Rectal smooth muscle tissue (tissue), 1 donor: ENCODE data around the gene NT5DC2.

Source experiments
- H3K27ac ChIP-seq: one replicate; pipeline ENCODE4 v1.7.0; 2013; ENCODE audit warnings: low read depth, low read length, inconsistent platforms
- H3K27me3 ChIP-seq: one replicate; pipeline ENCODE4 v1.7.0; 2013; ENCODE audit warnings: low read length; ENCODE audit not compliant: control insufficient read depth, insufficient read depth
- H3K36me3 ChIP-seq: one replicate; pipeline ENCODE4 v1.7.0; 2013; ENCODE audit warnings: low read length; ENCODE audit not compliant: control insufficient read depth, insufficient read depth
- H3K4me1 ChIP-seq: one replicate; pipeline ENCODE4 v1.7.0; 2013; ENCODE audit warnings: low read length; ENCODE audit not compliant: control insufficient read depth, insufficient read depth
- H3K4me3 ChIP-seq: one replicate; pipeline ENCODE4 v1.7.0; 2013; ENCODE audit warnings: low read length
- H3K9ac ChIP-seq: one replicate; pipeline ENCODE4 v1.7.0; 2013; ENCODE audit warnings: low read length

The NT5DC2 gene

DNA sequence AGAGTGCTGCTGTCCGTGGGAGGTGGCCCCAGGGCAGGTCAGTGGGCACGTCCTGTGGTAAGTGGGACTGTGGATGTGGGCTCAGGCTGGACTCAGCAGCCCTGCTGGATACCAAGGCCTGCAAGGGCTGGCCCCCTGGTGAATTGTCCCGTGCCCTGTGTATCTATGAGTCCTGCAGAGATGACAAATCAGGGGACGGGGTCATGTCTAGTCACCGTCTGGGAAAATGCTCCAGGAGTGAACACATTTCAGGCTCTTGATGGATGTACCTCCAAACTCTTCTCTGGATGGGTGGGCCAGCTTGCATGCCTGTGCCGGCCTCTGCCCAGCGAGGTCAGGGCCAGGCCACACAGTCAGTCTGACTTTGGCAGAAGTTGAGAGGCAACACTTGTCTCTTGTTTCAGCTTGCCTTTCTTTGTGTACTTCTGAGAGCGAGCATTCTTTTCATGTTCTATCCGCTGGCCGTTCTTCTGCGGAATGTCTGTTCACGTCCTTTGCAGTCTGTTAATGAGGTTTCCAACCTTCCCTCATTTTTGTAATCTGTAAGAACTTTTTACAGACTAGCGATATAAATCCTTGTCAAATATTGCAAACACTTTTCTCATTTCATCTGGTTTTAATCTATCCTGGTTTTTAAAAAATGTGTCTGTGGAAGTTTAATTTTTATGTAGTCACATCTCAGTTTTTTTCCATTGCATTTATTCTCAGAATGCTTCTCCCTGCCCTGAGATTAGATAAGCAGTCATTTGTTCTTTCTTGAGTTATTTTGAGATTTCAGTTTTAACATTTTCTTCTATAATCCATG lies 49.9 kb downstream of the NT5DC2 start:
- Histone ChIP-seq H3K27me3 (no peaks in the 10 kb centered on the region), H3K4me3 (no peak overlapping the region), H3K27ac (peak overlapping the region; percentile 69), H3K4me1 (peaks cover 6% of the 10 kb centered on the region), H3K9ac (no peak overlapping the region), H3K36me3 (peaks cover 45% of the 10 kb centered on the region)

DNA sequence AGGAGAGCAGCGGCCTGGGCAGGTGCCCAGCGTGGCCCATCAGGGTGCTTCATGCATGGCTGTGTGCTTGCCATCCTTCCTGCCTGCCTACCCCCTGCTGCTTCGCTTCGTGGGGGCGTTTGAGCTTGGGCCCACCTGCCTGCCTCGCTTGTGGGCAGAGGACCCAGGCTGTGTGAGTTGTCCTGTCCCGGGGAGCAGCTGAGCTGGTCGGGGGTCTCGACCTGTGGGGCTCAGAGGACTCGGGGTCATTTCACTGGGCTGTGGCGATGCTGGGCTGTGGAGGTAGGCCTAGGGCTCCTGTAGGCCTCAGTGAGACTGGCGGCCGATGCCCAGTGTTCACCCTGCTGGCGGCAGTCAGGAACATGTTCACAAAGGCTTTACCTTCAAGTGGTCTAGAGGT lies 50.6 kb downstream of the NT5DC2 start:
- peak overlapping the region; percentile 69 for H3K27ac ChIP-seq
- no peak overlapping the region for H3K4me3 ChIP-seq
- peaks cover 6% of the 10 kb centered on the region for H3K4me1 ChIP-seq
- no peaks in the 10 kb centered on the region for H3K27me3 ChIP-seq
- H3K36me3 ChIP-seq = peaks cover 50% of the 10 kb centered on the region
- no peak overlapping the region for H3K9ac ChIP-seq

DNA sequence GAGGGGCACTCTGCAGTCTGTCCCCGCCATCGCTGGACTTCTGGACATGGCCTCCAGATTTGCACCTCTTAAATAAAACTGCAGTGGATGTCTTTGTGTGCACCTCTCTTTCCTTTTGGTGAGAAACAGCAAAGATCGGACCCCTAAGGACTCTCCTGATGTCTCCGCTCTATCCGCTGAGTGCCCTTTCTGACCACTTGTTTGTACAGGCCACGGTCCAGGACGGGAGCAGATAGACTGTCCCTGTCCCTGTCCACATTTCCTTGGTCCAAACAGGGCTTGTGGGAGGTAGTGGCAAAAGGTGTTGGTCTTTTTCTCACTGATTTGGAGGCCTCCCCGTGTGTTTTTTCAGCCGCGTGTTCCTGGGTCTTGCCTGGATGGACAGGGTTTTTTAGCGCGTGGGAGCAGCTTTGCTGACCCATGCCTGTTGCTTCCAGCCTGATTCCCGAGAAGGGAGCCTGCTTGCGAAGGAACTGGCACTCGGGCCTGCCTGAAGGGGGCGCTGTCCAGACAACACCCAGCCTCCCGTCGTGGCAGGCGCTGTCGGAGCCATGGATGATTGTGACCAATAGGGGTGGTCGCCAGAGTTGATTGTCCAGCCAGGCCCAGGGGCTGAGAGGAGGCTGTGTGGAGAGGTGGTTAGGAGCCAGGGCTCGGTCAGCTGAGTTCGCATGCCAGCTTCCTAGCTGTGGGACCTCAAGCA lies 51.7 kb downstream of the NT5DC2 start:
- Histone ChIP-seq H3K4me1 (peaks cover 6% of the 10 kb centered on the region), H3K9ac (no peak overlapping the region), H3K27ac (no peak overlapping the region), H3K27me3 (no peaks in the 10 kb centered on the region), H3K4me3 (no peak overlapping the region), H3K36me3 (peaks cover 50% of the 10 kb centered on the region)

DNA sequence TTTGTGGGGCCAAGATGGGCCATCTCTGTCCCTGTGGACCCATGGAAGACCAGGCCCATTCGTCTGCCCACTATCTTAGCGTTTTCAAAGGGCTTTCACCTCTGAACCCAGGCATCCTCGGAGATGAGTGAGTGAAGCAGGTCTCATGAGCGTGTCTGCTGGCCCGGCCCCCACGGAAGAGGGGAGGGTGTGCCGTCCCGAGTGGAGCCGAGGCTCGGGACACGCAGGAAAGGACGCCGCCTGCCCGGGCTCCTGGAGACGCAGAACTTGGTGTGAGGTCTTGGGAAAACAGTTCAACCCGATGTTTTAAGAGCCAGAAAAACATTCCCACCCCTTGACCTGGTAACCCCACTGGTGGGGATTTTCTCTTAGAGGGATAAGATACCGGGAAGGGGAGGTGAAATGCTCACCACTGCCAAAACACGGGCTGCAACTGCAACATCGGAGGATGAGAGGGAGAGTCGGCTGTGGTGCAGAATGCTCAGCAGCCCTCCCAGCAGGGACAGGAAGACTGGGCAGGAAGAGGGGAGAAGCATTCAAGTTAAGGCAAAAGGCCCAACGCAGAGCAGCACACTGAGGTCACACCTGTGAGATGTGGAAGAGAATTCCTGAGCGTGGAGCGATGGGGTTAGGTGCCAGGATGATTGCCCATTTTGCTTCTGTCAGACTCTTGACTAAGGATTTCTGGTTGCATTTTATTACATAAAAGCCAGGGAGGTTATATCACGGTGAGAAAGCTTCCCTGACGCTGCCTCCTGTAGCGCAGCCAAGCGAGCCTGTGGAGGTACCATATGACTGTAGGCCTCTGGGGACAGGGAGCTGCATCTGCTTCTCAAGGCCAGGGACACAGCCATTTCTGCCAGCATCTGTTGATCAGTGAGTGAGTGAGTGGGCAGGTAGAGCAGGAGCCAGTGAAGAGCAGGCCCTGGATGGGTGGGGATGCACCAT lies 52.6 kb downstream of the NT5DC2 start:
- Histone ChIP-seq H3K4me3 (no peak overlapping the region), H3K27ac (no peak overlapping the region), H3K4me1 (peaks cover 6% of the 10 kb centered on the region), H3K27me3 (no peaks in the 10 kb centered on the region), H3K36me3 (peaks cover 49% of the 10 kb centered on the region), H3K9ac (no peak overlapping the region)

DNA sequence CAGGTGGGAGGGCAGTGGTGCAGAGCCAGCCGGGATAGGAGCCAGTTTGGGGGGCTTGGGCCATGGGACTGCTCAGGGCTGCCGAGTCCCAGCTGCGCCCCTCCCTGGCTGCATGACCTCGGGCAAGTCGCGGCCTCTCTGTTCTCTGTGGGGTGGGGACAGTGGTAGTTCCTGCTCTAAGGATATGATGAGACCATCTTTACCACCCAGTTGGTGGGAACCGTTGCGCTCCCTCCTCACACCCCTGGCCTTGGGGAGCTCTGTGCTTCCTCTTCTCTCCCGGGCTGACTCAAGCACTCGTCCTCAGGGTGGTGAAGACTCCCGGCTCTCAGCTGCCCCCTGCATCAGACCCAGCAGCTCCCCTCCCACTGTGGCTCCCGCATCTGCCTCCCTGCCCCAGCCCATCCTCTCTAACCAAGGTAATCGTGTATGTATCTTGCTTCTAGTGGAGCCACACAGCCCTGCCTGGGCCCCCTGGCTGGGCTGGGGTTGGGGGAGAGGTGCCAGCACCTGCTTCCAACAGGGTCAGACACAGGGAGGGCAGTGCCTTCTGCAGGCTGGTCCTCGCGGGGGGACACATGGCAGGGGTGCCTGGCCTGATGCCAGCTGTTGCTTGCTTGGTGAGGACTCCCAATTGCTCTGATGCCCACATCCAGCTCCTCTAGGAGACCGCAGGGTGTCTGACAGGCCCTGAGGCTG lies 53.6 kb downstream of the NT5DC2 start:
- Histone ChIP-seq H3K36me3 (peaks cover 53% of the 10 kb centered on the region), H3K27ac (no peak overlapping the region), H3K4me3 (no peak overlapping the region), H3K27me3 (no peaks in the 10 kb centered on the region), H3K9ac (no peak overlapping the region), H3K4me1 (peaks cover 6% of the 10 kb centered on the region)

DNA sequence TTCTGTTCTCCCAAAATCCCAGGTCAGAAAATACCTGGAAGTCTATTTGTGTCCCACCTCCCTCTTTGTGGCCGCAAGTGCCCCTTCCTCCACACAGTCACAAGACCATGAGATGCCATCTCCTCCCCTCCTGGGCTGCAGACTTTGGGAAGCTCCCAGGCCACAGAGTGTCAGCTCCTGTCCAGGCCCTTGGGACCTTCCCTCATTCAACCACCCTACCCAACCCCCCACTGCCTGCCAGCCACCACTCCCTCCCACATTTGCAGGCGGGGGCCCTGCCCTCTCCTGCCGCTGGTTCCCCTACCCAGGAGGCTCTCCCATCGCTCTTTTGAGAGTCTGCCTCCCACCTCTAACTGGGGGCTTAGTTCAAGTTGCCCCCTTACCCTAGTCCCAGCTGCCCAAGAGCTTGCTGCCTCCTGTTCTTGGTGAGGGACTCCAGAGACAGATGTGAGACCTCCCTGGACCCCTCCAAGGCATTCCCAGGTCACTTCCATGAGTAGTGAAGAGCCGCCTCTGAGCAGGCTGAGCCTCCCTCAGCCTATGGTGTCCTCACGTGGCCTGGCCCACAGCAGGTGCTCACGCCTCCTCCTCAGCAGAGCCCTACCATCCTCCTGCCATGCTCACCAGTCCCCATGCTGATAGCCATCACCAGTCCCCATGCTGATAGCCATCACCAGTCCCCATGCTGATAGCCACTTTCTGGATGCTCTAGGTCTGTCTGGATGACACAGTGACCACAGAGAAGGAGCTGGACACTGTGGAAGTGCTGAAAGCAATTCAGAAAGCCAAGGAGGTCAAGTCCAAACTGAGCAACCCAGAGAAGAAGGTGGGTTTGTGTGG lies 54.4 kb downstream of the NT5DC2 start:
- Histone ChIP-seq H3K36me3 (peaks cover 53% of the 10 kb centered on the region), H3K27ac (no peak overlapping the region)

DNA sequence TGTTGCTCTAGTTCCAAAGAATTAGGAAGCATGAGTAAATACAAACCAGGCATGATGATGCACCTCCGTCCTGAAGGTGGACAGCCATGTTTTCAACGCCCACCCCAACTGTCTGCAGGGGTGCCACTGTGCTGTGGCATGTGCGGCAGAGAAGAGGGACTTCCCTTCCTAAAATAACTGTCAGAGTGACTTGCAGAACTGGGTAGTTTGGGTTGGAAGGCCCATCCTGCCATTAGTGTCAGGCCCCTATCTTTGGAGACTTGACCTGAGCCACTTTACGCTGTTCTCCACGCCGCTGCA lies 55.9 kb downstream of the NT5DC2 start:
- no peak overlapping the region for H3K4me3 ChIP-seq
- H3K9ac ChIP-seq = no peak overlapping the region
- no peaks in the 10 kb centered on the region for H3K27me3 ChIP-seq
- H3K27ac ChIP-seq = no peak overlapping the region
- H3K4me1 ChIP-seq = no peaks in the 10 kb centered on the region
- peaks cover 59% of the 10 kb centered on the region for H3K36me3 ChIP-seq

More for the DNA sequence above, 54.4 kb downstream of the NT5DC2 start:
- Histone ChIP-seq H3K4me1 (peaks cover 6% of the 10 kb centered on the region), H3K27me3 (no peaks in the 10 kb centered on the region), H3K9ac (no peak overlapping the region), H3K4me3 (no peak overlapping the region)

DNA sequence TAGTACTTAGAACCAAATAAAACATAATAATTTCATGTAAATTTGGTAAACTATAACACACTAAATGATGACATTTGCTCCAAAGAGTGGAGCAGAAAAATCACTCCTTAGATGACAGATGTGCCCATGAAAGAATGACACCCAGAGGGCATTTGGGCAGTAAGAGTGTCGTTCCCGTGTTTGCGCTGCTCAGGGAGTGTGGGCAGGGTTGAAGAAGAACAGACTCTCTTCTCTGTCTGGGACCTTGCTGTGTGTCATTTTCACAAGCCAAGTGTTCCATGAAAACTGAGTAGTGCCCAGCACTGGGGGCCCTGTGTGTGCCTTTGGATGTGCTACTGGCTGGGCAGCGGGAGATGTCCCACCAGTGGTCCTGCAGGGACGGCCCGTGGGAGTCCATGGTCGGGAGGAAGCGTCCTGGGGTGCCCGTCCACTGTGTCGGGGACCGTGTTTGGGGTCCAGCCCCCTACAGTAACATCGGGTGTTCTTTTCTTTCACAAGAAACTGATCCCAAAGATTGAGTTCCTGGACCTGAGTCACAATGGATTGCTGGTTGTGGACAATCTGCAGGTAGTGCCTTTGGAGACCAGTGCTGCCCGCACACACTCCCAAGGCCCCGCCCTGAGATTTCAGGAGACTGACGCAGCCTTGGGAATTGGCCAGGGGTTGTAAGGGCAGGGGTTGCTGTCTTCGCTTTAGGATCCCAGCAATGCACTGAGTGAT lies 56.4 kb downstream of the NT5DC2 start:
- Histone ChIP-seq H3K27me3 (no peaks in the 10 kb centered on the region), H3K4me1 (no peaks in the 10 kb centered on the region), H3K36me3 (peaks cover 62% of the 10 kb centered on the region), H3K27ac (no peak overlapping the region), H3K4me3 (no peak overlapping the region), H3K9ac (no peak overlapping the region)
